OCI-LY3 (cell line): ENCODE data around the gene DRD2.

Source experiments
- EZH2phosphoT487 ChIP-seq: fragments of 200-600 bp; shearing (Covaris generic); IDR thresholded peaks from 2 replicates; pipeline ENCODE4 v1.6.1; 2018; ENCODE audit warnings: antibody characterized with exemption, mixed run types, low read depth
- TF ChIP-seq, protein P1 (sequence below): fragments of 200-600, 300-600 bp; sonication (generic); IDR thresholded peaks from 2 replicates; pipeline ENCODE4 v1.5.1; 2014; ENCODE audit warnings: antibody characterized with exemption, low read length, low read depth

DNA sequence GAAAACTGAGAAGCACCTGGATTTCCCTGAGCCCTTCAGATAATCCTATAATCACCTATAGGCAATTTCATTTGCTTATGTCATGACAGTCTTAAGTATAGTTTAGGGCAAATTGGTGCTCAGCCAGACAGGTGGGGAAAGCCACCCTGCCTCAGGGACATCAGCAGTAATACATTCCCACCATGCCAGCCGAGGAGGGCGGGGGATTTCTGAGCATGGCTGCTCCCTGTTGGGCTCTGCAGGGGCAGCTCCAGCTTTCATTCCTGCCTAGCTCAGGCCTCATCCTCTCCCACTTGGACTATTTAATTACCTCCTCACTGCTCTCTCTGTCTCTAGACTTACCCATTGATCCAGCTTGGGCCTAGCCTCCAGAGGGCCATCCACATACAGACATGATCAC is 9.0 kb upstream of the DRD2 start:
- TF ChIP-seq, protein P1, sequence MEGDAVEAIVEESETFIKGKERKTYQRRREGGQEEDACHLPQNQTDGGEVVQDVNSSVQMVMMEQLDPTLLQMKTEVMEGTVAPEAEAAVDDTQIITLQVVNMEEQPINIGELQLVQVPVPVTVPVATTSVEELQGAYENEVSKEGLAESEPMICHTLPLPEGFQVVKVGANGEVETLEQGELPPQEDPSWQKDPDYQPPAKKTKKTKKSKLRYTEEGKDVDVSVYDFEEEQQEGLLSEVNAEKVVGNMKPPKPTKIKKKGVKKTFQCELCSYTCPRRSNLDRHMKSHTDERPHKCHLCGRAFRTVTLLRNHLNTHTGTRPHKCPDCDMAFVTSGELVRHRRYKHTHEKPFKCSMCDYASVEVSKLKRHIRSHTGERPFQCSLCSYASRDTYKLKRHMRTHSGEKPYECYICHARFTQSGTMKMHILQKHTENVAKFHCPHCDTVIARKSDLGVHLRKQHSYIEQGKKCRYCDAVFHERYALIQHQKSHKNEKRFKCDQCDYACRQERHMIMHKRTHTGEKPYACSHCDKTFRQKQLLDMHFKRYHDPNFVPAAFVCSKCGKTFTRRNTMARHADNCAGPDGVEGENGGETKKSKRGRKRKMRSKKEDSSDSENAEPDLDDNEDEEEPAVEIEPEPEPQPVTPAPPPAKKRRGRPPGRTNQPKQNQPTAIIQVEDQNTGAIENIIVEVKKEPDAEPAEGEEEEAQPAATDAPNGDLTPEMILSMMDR, result no peak
- no peak for TF ChIP-seq EZH2phosphoT487
